OCI-LY1 (cell line): ENCODE measurements around the gene LBX1.
A peak's percentile ranks its signal among the peaks of the same experiment; 100 is the strongest.

Experiments
- H2AFZ ChIP-seq: fragments of 200-600 bp; sonication (generic), shearing (Covaris generic); 2 replicates; pipeline ENCODE4 v1.6.0; 2014; ENCODE audit warnings: antibody characterized with exemption, mild to moderate bottlenecking, low read length
- H3F3A ChIP-seq: fragments of 200-600 bp; sonication (generic), shearing (Covaris generic); 2 replicates; pipeline ENCODE4 v1.6.0; 2014; ENCODE audit warnings: mild to moderate bottlenecking, antibody characterized with exemption, low read length, moderate library complexity; ENCODE audit not compliant: insufficient read depth
- H3K27ac ChIP-seq: fragments of 200-600 bp; sonication (generic); 2 replicates; pipeline ENCODE4 v1.5.1; 2014; ENCODE audit warnings: low read length, mixed run types, mild to moderate bottlenecking, low read depth; ENCODE audit not compliant: poor library complexity, severe bottlenecking
- H3K27me3 ChIP-seq: fragments of 200-600 bp; sonication (generic); 2 replicates; pipeline ENCODE4 v1.6.0; 2014; ENCODE audit warnings: antibody characterized with exemption, mild to moderate bottlenecking, low read length, moderate library complexity; ENCODE audit not compliant: insufficient read depth
- H3K36me3 ChIP-seq: fragments of 200-600 bp; sonication (generic); 2 replicates; pipeline ENCODE4 v1.6.1; 2014; ENCODE audit warnings: mild to moderate bottlenecking, antibody characterized with exemption, low read length, moderate library complexity, mixed read lengths; ENCODE audit not compliant: insufficient read depth
- H3K4me1 ChIP-seq: fragments of 200-600 bp; sonication (generic); 2 replicates; pipeline ENCODE4 v1.5.1; 2014; ENCODE audit warnings: mild to moderate bottlenecking, low read length, moderate library complexity; ENCODE audit not compliant: insufficient read depth, severe bottlenecking
- H3K4me2 ChIP-seq: fragments of 200-600 bp; sonication (generic), shearing (Covaris generic); 2 replicates; pipeline ENCODE4 v1.6.1; 2014; ENCODE audit warnings: low read length
- H3K4me3 ChIP-seq: fragments of 200-600 bp; sonication (generic); 2 replicates; pipeline ENCODE4 v1.5.1; 2014; ENCODE audit warnings: low read length, low read depth, mild to moderate bottlenecking, mixed read lengths; ENCODE audit not compliant: poor library complexity, severe bottlenecking
- H3K79me2 ChIP-seq: fragments of 200-600 bp; shearing (Covaris generic); 2 replicates; pipeline ENCODE4 v1.6.1; 2016; ENCODE audit warnings: mixed run types, low read length, mixed read lengths; ENCODE audit not compliant: insufficient read depth
- H3K9ac ChIP-seq: fragments of 200-600 bp; sonication (generic), shearing (Covaris generic); 2 replicates; pipeline ENCODE4 v1.6.1; 2014; ENCODE audit warnings: mild to moderate bottlenecking, low read length, mixed read lengths
- H3K9me2 ChIP-seq: fragments of 200-600 bp; sonication (generic), shearing (Covaris generic); 2 replicates; pipeline ENCODE4 v1.6.1; 2014; ENCODE audit warnings: low read depth, mild to moderate bottlenecking, low read length, mixed read lengths
- H3K9me3 ChIP-seq: fragments of 200-600 bp; shearing (Covaris generic); 2 replicates; pipeline ENCODE4 v1.6.1; 2014; ENCODE audit warnings: low read length, mixed read lengths
- H4K20me1 ChIP-seq: fragments of 200-600 bp; sonication (generic), shearing (Covaris generic); 2 replicates; pipeline ENCODE4 v1.6.0; 2016; ENCODE audit warnings: mild to moderate bottlenecking, low read length; ENCODE audit not compliant: insufficient read depth
- EZH2 ChIP-seq: fragments of 200-600 bp; sonication (generic), shearing (Covaris generic); IDR thresholded peaks from 2 replicates; pipeline ENCODE4 v1.8.0; 2017; ENCODE audit warnings: borderline replicate concordance, mixed run types, mild to moderate bottlenecking, antibody characterized with exemption, low read length, moderate library complexity, mixed read lengths
- TF ChIP-seq, protein P1 (sequence below): fragments of 200-600 bp; sonication (generic), shearing (Covaris generic); IDR thresholded peaks from 2 replicates; pipeline ENCODE4 v1.5.1; 2017; ENCODE audit warnings: mild to moderate bottlenecking, antibody characterized with exemption, low read length, moderate library complexity, mixed read lengths

Gene LBX1

DNA sequence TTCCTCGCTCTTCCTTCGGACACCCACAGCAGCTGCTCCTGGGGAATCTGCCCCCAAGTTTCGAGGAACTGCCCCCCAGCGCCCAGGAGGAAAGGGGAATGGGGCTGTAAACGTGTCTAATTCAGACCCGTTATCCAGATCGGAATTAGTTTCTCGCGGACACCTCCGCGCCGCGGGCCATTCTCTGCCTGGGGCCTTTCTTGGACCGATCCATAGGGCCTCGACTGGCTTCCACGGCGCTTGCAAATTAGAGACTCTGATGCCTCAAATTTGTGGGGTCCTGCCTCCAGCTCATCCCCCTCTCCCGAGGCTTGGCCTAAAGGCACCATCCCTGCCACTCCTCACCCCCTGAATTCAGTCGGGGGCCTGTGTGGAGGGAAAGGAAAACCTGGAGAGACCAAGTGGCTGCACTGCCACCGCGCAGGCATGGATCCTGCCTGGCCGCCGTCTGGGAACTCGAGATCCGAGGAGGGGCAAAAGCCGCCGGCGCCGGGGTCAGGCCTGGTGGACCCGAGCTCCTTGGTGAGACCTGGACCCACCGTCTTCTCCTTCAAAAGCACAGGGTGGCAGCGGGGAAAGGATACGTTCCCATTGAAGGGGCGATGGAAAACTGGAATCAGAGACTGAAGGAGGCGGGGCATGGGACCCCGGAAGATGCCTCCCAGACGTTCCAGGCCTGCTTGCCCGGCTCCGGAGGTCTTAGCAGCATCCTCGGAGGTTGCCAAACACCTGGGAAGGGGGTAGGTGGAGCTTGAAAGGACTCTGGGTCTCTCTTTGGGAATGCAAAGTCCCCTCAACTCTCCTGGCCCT lies 13.7 kb downstream of the LBX1 start:
- Histone ChIP-seq H3K4me2 (no peak overlapping the region), H3K36me3 (no peaks in the 10 kb centered on the region), H3K9me2 (no peaks in the 10 kb centered on the region), H3K9ac (no peak overlapping the region), H3F3A (no peaks in the 10 kb centered on the region), H4K20me1 (no peaks in the 10 kb centered on the region), H3K9me3 (no peaks in the 10 kb centered on the region), H3K4me1 (peaks cover 6% of the 10 kb centered on the region), H3K27me3 (no peaks in the 10 kb centered on the region), H2AFZ (no peak overlapping the region), H3K79me2 (no peaks in the 10 kb centered on the region), H3K4me3 (no peak overlapping the region), H3K27ac (no peak overlapping the region)
- TF ChIP-seq EZH2: no peak
- TF ChIP-seq, protein P1, sequence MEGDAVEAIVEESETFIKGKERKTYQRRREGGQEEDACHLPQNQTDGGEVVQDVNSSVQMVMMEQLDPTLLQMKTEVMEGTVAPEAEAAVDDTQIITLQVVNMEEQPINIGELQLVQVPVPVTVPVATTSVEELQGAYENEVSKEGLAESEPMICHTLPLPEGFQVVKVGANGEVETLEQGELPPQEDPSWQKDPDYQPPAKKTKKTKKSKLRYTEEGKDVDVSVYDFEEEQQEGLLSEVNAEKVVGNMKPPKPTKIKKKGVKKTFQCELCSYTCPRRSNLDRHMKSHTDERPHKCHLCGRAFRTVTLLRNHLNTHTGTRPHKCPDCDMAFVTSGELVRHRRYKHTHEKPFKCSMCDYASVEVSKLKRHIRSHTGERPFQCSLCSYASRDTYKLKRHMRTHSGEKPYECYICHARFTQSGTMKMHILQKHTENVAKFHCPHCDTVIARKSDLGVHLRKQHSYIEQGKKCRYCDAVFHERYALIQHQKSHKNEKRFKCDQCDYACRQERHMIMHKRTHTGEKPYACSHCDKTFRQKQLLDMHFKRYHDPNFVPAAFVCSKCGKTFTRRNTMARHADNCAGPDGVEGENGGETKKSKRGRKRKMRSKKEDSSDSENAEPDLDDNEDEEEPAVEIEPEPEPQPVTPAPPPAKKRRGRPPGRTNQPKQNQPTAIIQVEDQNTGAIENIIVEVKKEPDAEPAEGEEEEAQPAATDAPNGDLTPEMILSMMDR: no peak

DNA sequence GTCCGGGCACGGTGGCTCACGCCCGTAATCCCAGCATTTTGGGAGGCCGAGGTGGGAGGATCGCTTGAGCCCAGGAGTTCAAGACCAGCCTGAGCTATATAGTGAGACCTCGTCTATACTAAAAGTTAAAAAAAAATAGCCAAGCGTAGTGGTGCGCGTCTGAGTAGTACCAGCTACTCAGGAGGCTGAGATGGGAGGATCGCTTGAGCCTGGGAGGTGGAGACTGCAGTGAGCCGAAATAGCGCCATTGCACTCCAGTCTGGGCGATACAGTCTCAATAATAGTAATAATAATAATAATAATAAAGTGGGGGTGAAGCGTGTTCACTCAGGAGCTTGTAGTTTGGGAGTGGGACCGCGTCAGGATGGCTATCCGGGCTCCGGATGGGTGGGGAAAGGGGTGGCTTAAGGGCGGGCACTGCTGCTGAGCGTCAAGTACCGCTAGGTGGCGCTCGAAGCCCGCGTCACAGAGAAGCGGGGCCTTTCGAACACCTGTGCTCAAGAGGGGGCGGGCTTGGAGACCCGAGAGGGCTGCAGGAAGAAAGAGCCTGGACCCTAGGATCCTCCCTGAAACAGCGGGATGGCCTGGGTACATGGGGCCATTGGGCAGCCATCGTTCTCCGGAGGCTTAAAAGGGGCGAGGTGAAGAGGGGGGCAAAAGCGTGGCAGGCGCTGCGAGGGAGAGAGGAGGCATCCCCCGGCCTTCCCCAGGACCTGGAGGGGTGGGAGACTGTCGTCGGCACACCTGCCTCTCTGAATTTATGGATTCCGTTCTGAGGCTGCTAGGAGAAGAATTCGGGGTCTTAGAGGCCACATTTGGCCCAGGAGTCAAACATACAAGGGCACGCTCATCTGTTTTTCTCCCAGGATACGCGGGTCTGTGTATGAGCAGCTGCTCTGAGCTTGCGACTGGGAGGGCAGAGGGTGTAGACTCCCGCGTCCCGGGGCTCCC lies 14.5 kb downstream of the LBX1 start:
- no peaks in the 10 kb centered on the region for H3K9me3 ChIP-seq
- H3K27ac ChIP-seq: no peak overlapping the region
- H4K20me1 ChIP-seq: no peaks in the 10 kb centered on the region
- H3K9ac ChIP-seq: no peak overlapping the region
- H3K79me2 ChIP-seq: no peaks in the 10 kb centered on the region
- TF ChIP-seq, protein P1: peak; percentile 55
- no peak for TF ChIP-seq EZH2
- H3K9me2 ChIP-seq: no peaks in the 10 kb centered on the region
- 0 out of 2 replicates have a peak overlapping the region, but pooled peaks have one; percentile 51 for H3K4me2 ChIP-seq
- no peak overlapping the region for H3K4me3 ChIP-seq
- no peaks in the 10 kb centered on the region for H3K27me3 ChIP-seq
- H3F3A ChIP-seq: no peaks in the 10 kb centered on the region
- peaks cover 6% of the 10 kb centered on the region for H3K4me1 ChIP-seq
- H2AFZ ChIP-seq: no peak overlapping the region
- H3K36me3 ChIP-seq: no peaks in the 10 kb centered on the region

DNA sequence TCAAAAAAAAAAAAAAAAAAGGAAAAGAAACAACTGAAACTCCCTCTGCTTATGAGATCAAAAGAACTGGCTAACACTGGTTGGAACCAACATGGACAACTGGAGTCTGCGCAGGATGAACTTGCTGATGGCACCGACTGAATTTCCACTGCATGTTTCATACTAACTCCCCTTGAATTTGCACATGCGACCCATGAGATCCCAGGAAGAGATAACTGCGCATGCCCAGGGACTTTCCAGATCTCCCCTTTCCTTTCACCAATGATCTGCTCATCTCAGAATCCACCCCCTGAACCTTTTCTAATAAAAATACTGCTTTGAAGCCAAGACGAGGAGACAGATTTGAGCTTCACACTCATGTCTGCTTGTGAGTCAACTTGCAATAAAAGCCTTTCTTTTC lies 20.7 kb downstream of the LBX1 start:
- H3F3A ChIP-seq: no peaks in the 10 kb centered on the region
- TF ChIP-seq EZH2: no peak
- TF ChIP-seq, protein P1: no peak
- no peaks in the 10 kb centered on the region for H3K27me3 ChIP-seq
- no peaks in the 10 kb centered on the region for H3K9me3 ChIP-seq
- H3K27ac ChIP-seq: no peak overlapping the region
- no peaks in the 10 kb centered on the region for H3K9me2 ChIP-seq
- no peak overlapping the region for H3K9ac ChIP-seq
- H3K79me2 ChIP-seq: no peaks in the 10 kb centered on the region
- H2AFZ ChIP-seq: no peak overlapping the region
- H3K4me1 ChIP-seq: no peaks in the 10 kb centered on the region
- no peak overlapping the region for H3K4me3 ChIP-seq
- no peak overlapping the region for H3K4me2 ChIP-seq
- H3K36me3 ChIP-seq: no peaks in the 10 kb centered on the region
- H4K20me1 ChIP-seq: no peaks in the 10 kb centered on the region
